Measurements from ENCODE around the gene SMIM23. TPM values are rescaled to one million over a fixed set of nuclear protein-coding genes. Genes with fewer than 3 reads are reported as not detected.

Gene SMIM23
- polyA plus RNA-seq, 1 of the 3 experiments (the other 2 are of a cell fraction): not detected

GRCh38 chr5:171826132-171826531 is 40.5 kb downstream of the SMIM23 start:
- no peak overlapping the region for H3K27ac ChIP-seq (ENCODE audit: low read depth in 2 of 2, low read length in 1 of 2)
- H3K4me1 ChIP-seq (ENCODE audit: control insufficient read depth in 1 of 2, insufficient read depth in 2 of 2, low read depth in 1 of 2, low read length in 1 of 2): no peaks in the 10 kb centered on the region
- TF ChIP-seq FOSL2 (IDR thresholded peaks at IDR 0.05; ENCODE audit: borderline replicate concordance, low read depth): no peak
- TF ChIP-seq RAD21 (IDR thresholded peaks at IDR 0.05; ENCODE audit: low read length): no peak
- no peak for TF ChIP-seq FOXJ3 (CRISPR knock-in tag; IDR thresholded peaks at IDR 0.05)
- no peak for TF ChIP-seq YY1 (IDR thresholded peaks at IDR 0.05; ENCODE audit: low read depth)
- H3K36me3 ChIP-seq (replicated peaks in 1 of 2; ENCODE audit: control insufficient read depth in 1 of 2, insufficient read depth in 2 of 2, low read length in 1 of 2): no peaks in the 10 kb centered on the region
- no peaks in the 10 kb centered on the region; the same call in 1 of the 2 replicates for H3K9me3 ChIP-seq
- CTCF ChIA-PET: interaction anchor here (1.8 kb wide), 1 partner anchor 407 kb away, joined by 5 read pairs; the partner anchor contains the start of gene FGF18
- no peak overlapping the region for H3K4me2 ChIP-seq
- POLR2A ChIA-PET: no interaction called here
- H3K9ac ChIP-seq: no peak overlapping the region
- no peak overlapping the region for H3K4me3 ChIP-seq (ENCODE audit: low read depth in 2 of 2, low read length in 1 of 2)
- no peak overlapping the region for H2AFZ ChIP-seq (ENCODE audit: low read depth)
- H4K20me1 ChIP-seq (ENCODE audit: insufficient read depth): no peaks in the 10 kb centered on the region
- no peak for DNase-seq
- H3K9me2 ChIP-seq: no peaks in the 10 kb centered on the region
- no peaks in the 10 kb centered on the region for H3F3A ChIP-seq (replicated peaks; ENCODE audit: insufficient read depth)
- H3K27me3 ChIP-seq (ENCODE audit: insufficient read depth): no peaks in the 10 kb centered on the region
- 56% methylated on average over 5 of the region's 5 CpGs for WGBS (ENCODE audit: low lambda C conversion rate)
- no peaks in the 10 kb centered on the region for H3K79me2 ChIP-seq (ENCODE audit: insufficient read depth)

GRCh38 chr5:171827162-171827561 is 41.5 kb downstream of the SMIM23 start:
- Histone ChIP-seq H3K4me2 (no peak overlapping the region), H3K36me3 (replicated peaks in 1 of 2; ENCODE audit: control insufficient read depth in 1 of 2, insufficient read depth in 2 of 2, low read length in 1 of 2) (no peaks in the 10 kb centered on the region), H4K20me1 (ENCODE audit: insufficient read depth) (no peaks in the 10 kb centered on the region), H3K9me3 (no peaks in the 10 kb centered on the region; the same call in 1 of the 2 replicates), H3K27me3 (ENCODE audit: insufficient read depth) (no peaks in the 10 kb centered on the region), H3K9me2 (no peaks in the 10 kb centered on the region), H3K79me2 (ENCODE audit: insufficient read depth) (no peaks in the 10 kb centered on the region), H3K4me1 (ENCODE audit: control insufficient read depth in 1 of 2, insufficient read depth in 2 of 2, low read depth in 1 of 2, low read length in 1 of 2) (no peaks in the 10 kb centered on the region), H3F3A (replicated peaks; ENCODE audit: insufficient read depth) (no peaks in the 10 kb centered on the region), H3K4me3 (ENCODE audit: low read depth in 2 of 2, low read length in 1 of 2) (no peak overlapping the region), H3K9ac (no peak overlapping the region), H3K27ac (ENCODE audit: low read depth in 2 of 2, low read length in 1 of 2) (no peak overlapping the region), H2AFZ (ENCODE audit: low read depth) (no peak overlapping the region)
- ChIA-PET POLR2A (no interaction called here), CTCF (interaction anchor here (1.8 kb wide), 1 partner anchor 408 kb away, joined by 5 read pairs; the partner anchor contains the start of gene FGF18)
- DNase-seq: no peak
- no peak for TF ChIP-seq IRF3 (IDR thresholded peaks at IDR 0.05; ENCODE audit: low read depth, low read length)
- TF ChIP-seq ELF1 (IDR thresholded peaks at IDR 0.05): no peak
- no peak for TF ChIP-seq USF1 (IDR thresholded peaks at IDR 0.05; ENCODE audit: borderline replicate concordance, low read depth)
- TF ChIP-seq POLR2AphosphoS5 (IDR thresholded peaks at IDR 0.05; ENCODE audit: low read depth, low read length): no peak
- no peak for TF ChIP-seq TCF12 (IDR thresholded peaks at IDR 0.05)
- no peak for TF ChIP-seq CHD2 (IDR thresholded peaks at IDR 0.05; ENCODE audit: low read length, partially characterized antibody)
- no peak for TF ChIP-seq EZH2phosphoT487 (IDR thresholded peaks at IDR 0.05; ENCODE audit: borderline replicate concordance, low read depth)
- no peak for TF ChIP-seq FOXM1 (IDR thresholded peaks at IDR 0.05; ENCODE audit: low read depth)
- no peak for TF ChIP-seq SIN3A (IDR thresholded peaks at IDR 0.05; ENCODE audit: borderline replicate concordance, low read depth, low read length)
- TF ChIP-seq GATA2 (CRISPR knock-in tag; IDR thresholded peaks at IDR 0.05): no peak
- TF ChIP-seq JUND (IDR thresholded peaks at IDR 0.05): no peak
- no peak for TF ChIP-seq MEF2A (IDR thresholded peaks at IDR 0.05; ENCODE audit: borderline replicate concordance, low read depth)
- TF ChIP-seq NFIC (IDR thresholded peaks at IDR 0.05; ENCODE audit: borderline replicate concordance): no peak
- no peak for TF ChIP-seq NRF1 (IDR thresholded peaks at IDR 0.05; ENCODE audit: low read depth, low read length)
- no peak for TF ChIP-seq YY1 (IDR thresholded peaks at IDR 0.05; ENCODE audit: low read depth)
- no peak for TF ChIP-seq MAX (IDR thresholded peaks at IDR 0.05; ENCODE audit: low read depth)
- no peak for TF ChIP-seq EP300 (IDR thresholded peaks at IDR 0.05; ENCODE audit: borderline replicate concordance in 1 of 2, low read depth in 1 of 2, low read length in 1 of 2)
- 77% methylated on average over 9 of the region's 9 CpGs for WGBS (ENCODE audit: low lambda C conversion rate)
